ENCODE data around the gene FAT1.

Gene FAT1

DNA sequence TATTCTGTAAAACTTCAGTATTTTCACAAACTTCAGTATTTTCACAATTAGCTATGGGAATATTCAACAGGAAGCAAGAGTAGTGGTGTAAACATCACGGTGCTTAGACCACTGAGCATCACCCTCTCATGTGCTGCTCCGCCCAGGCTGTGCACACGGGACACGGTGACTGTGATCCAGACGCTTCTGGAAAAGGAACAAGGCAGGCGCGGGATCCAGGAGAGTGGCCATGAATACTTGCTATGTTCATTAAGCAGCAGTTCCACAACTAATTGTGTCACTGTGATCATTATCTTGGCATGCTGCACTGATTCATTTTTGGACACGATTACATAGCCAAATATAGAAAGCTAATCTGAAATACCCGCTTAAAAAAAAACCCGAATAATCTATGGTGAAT lies 19.6 kb upstream of the FAT1 start:
- no peak for FAIRE-seq
- TF ChIP-seq POLR2AphosphoS5 (IDR thresholded peaks at IDR 0.05; ENCODE audit: low read depth, low read length) = no peak
- no peak for TF ChIP-seq POLR2A (IDR thresholded peaks at IDR 0.05; ENCODE audit: low read depth, low read length)
- no peak for TF ChIP-seq TAF1 (IDR thresholded peaks at IDR 0.05; ENCODE audit: borderline replicate concordance, low read depth, low read length)
- DNase-seq (ENCODE audit: insufficient read length) = no peak

DNA sequence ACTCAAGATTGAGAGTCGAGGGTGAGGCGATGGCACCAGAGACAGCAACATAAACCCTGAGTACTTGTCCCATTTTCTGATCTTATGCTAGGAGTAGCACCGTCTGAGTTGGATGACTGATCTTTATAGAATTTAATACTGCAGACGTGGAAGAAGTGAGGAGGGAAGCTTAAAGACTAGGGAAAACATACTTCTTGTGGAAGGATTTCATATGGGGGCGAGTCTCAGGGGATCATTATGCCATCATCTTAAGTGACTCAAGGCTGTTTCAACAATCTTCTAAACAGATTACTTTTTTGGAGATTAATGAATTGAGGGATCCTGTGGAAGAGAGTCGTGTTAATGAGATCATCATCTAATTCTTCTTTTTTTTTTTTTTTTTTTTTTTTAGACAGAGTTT lies 17.2 kb upstream of the FAT1 start:
- TF ChIP-seq TAF1 (IDR thresholded peaks at IDR 0.05; ENCODE audit: borderline replicate concordance, low read depth, low read length) = no peak
- TF ChIP-seq POLR2A (IDR thresholded peaks at IDR 0.05; ENCODE audit: low read depth, low read length) = no peak
- no peak for TF ChIP-seq POLR2AphosphoS5 (IDR thresholded peaks at IDR 0.05; ENCODE audit: low read depth, low read length)
- no peak for FAIRE-seq
- no peak for DNase-seq (ENCODE audit: insufficient read length)

- FAIRE-seq (no peak), DNase-seq (ENCODE audit: insufficient read length) (no peak)
- TF ChIP-seq TAF1 (IDR thresholded peaks at IDR 0.05; ENCODE audit: borderline replicate concordance, low read depth, low read length) (no peak), POLR2AphosphoS5 (IDR thresholded peaks at IDR 0.05; ENCODE audit: low read depth, low read length) (no peak)
Observed at GRCh38 chr4:186739802-186740434, 16.3 kb upstream of the FAT1 start.

GRCh38 chr4:186739317-186739716 lies 15.7 kb upstream of the FAT1 start:
- DNase-seq (ENCODE audit: insufficient read length) (no peak), FAIRE-seq (no peak)
- TF ChIP-seq POLR2AphosphoS5 (IDR thresholded peaks at IDR 0.05; ENCODE audit: low read depth, low read length) (no peak), TAF1 (IDR thresholded peaks at IDR 0.05; ENCODE audit: borderline replicate concordance, low read depth, low read length) (no peak)

DNA sequence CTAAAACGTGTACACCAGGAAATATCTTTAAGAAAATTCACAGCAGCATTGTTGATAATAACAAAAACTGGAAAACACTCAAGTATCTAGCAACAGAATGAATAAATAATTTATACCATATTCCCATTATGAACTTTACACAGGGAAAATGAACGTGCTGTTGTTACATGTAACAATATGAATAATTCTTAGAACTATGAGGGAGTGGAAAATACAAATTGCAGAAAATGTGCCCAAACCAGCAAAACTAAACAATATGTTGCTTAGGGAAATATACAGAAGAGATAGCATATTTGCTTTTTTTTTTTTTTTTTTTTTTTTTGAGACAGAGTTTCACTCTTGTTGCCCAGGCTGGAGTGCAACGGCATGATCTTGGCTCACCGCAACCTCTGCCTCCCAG lies 14.8 kb upstream of the FAT1 start:
- no peak for TF ChIP-seq POLR2AphosphoS5 (IDR thresholded peaks at IDR 0.05; ENCODE audit: low read depth, low read length)
- TF ChIP-seq TAF1 (IDR thresholded peaks at IDR 0.05; ENCODE audit: borderline replicate concordance, low read depth, low read length) = no peak
- no peak for TF ChIP-seq POLR2A (IDR thresholded peaks at IDR 0.05; ENCODE audit: low read depth, low read length)
- FAIRE-seq = no peak

DNA sequence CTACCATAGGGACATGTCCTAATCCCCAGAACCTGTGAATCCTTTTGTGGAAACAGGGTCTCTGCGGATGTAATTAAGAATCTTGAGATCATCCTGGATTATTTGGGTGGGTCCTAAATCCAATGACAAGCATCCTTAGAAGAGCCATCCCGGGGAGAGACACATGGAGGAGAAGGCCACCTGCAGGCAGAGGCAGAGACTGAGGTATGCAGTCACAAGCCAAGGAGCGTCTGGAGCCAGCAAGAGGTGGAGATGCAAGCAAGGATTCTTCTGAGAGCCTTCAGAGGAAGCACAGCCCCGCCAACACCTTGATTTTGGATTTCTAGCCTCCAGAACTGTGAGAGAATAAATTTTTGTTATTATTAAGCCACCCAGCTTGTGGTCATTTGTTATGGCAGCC lies 13.8 kb upstream of the FAT1 start:
- no peak for FAIRE-seq
- TF ChIP-seq POLR2A (IDR thresholded peaks at IDR 0.05; ENCODE audit: low read depth, low read length) = no peak
- TF ChIP-seq POLR2AphosphoS5 (IDR thresholded peaks at IDR 0.05; ENCODE audit: low read depth, low read length) = no peak
- no peak for TF ChIP-seq TAF1 (IDR thresholded peaks at IDR 0.05; ENCODE audit: borderline replicate concordance, low read depth, low read length)
- no peak for DNase-seq (ENCODE audit: insufficient read length)

More for the DNA sequence above, 14.8 kb upstream of the FAT1 start:
- no peak for DNase-seq (ENCODE audit: insufficient read length)

DNA sequence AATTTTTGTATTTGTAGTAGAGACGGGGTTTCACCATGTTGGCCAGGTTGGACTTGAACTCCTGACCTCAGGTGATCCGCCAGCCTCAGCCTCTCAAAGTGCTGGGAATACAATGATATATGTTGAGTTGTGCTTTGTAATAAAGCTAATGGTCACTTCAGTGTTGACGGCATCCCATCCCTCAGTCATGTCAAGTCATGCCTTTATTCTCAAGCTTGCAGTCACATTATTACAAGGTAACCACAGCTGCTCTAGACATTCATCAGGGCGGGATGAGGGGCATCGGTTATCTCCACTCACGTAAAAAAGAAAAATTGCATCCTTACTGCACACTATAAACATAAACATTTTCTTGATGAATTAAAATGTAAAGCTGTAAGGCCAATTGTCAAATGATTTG lies 12.8 kb upstream of the FAT1 start:
- TF ChIP-seq POLR2A (IDR thresholded peaks at IDR 0.05; ENCODE audit: low read depth, low read length) (no peak), POLR2AphosphoS5 (IDR thresholded peaks at IDR 0.05; ENCODE audit: low read depth, low read length) (no peak), TAF1 (IDR thresholded peaks at IDR 0.05; ENCODE audit: borderline replicate concordance, low read depth, low read length) (no peak)
- DNase-seq (ENCODE audit: insufficient read length) (no peak), FAIRE-seq (no peak)

- no peak for FAIRE-seq
- TF ChIP-seq POLR2A (IDR thresholded peaks at IDR 0.05; ENCODE audit: low read depth, low read length) = no peak
- no peak for TF ChIP-seq POLR2AphosphoS5 (IDR thresholded peaks at IDR 0.05; ENCODE audit: low read depth, low read length)
- TF ChIP-seq TAF1 (IDR thresholded peaks at IDR 0.05; ENCODE audit: borderline replicate concordance, low read depth, low read length) = no peak
- no peak for DNase-seq (ENCODE audit: insufficient read length)
Observed at GRCh38 chr4:186734251-186734650, 10.6 kb upstream of the FAT1 start.

GRCh38 chr4:186733778-186734177 lies 10.1 kb upstream of the FAT1 start:
- FAIRE-seq = no peak
- DNase-seq (ENCODE audit: insufficient read length) = no peak
- no peak for TF ChIP-seq POLR2AphosphoS5 (IDR thresholded peaks at IDR 0.05; ENCODE audit: low read depth, low read length)
- TF ChIP-seq POLR2A (IDR thresholded peaks at IDR 0.05; ENCODE audit: low read depth, low read length) = no peak
- TF ChIP-seq TAF1 (IDR thresholded peaks at IDR 0.05; ENCODE audit: borderline replicate concordance, low read depth, low read length) = no peak

- FAIRE-seq = no peak
- DNase-seq (ENCODE audit: insufficient read length) = no peak
- TF ChIP-seq TAF1 (IDR thresholded peaks at IDR 0.05; ENCODE audit: borderline replicate concordance, low read depth, low read length) (no peak), POLR2A (IDR thresholded peaks at IDR 0.05; ENCODE audit: low read depth, low read length) (no peak), POLR2AphosphoS5 (IDR thresholded peaks at IDR 0.05; ENCODE audit: low read depth, low read length) (no peak)
Observed at GRCh38 chr4:186730621-186731020, 7.0 kb upstream of the FAT1 start.

- no peak for FAIRE-seq
- TF ChIP-seq TAF1 (IDR thresholded peaks at IDR 0.05; ENCODE audit: borderline replicate concordance, low read depth, low read length) (no peak), POLR2A (IDR thresholded peaks at IDR 0.05; ENCODE audit: low read depth, low read length) (no peak), POLR2AphosphoS5 (IDR thresholded peaks at IDR 0.05; ENCODE audit: low read depth, low read length) (no peak)
- no peak for DNase-seq (ENCODE audit: insufficient read length)
Observed at GRCh38 chr4:186729856-186730255, 6.2 kb upstream of the FAT1 start.

- no peak for TF ChIP-seq POLR2AphosphoS5 (IDR thresholded peaks at IDR 0.05; ENCODE audit: low read depth, low read length)
- no peak for TF ChIP-seq POLR2A (IDR thresholded peaks at IDR 0.05; ENCODE audit: low read depth, low read length)
- no peak for TF ChIP-seq TAF1 (IDR thresholded peaks at IDR 0.05; ENCODE audit: borderline replicate concordance, low read depth, low read length)
- FAIRE-seq (no peak), DNase-seq (ENCODE audit: insufficient read length) (no peak)
Observed at GRCh38 chr4:186728631-186729271, 5.1 kb upstream of the FAT1 start.
